Neural progenitor cell (in vitro differentiated cells): ENCODE results near the gene MAFF. TPM values are rescaled to one million over a fixed set of nuclear protein-coding genes. Genes with fewer than 3 reads are reported as not detected.

Experiments used
- DNase-seq: peaks from one replicate; pipeline ENCODE4 v3.0.0-alpha.2; 2016; ENCODE audit warnings: low spot score
- H2AFZ ChIP-seq: fragments of 200-600 bp; sonication (generic); replicated peaks from 2 replicates; pipeline ENCODE4 v1.6.1; 2016; ENCODE audit warnings: antibody characterized with exemption
- H3F3A ChIP-seq: fragments of 200-600 bp; sonication (generic); 2 replicates; pipeline ENCODE4 v1.6.1; 2016; ENCODE audit warnings: antibody characterized with exemption, low read depth
- H3K27ac ChIP-seq: fragments of 200-600 bp; sonication (generic); 2 replicates; pipeline ENCODE4 v1.5.1; 2016; ENCODE audit warnings: mild to moderate bottlenecking
- H3K27me3 ChIP-seq: fragments of 200-600 bp; sonication (generic); 2 replicates; pipeline ENCODE4 v1.6.1; 2016; ENCODE audit warnings: mild to moderate bottlenecking, moderate library complexity
- H3K36me3 ChIP-seq: fragments of 200-600 bp; sonication (generic); 2 replicates; pipeline ENCODE4 v1.5.1; 2016
- H3K4me1 ChIP-seq: fragments of 200-600 bp; sonication (generic); 2 replicates; pipeline ENCODE4 v1.6.1; 2016; ENCODE audit warnings: mixed run types
- H3K4me2 ChIP-seq: fragments of 200-600 bp; sonication (generic); 2 replicates; pipeline ENCODE4 v1.6.1; 2016
- H3K4me3 ChIP-seq: fragments of 200-600 bp; sonication (generic); 2 replicates; pipeline ENCODE4 v1.5.1; 2016
- H3K79me2 ChIP-seq: fragments of 200-600 bp; sonication (generic); 2 replicates; pipeline ENCODE4 v1.6.1; 2016; ENCODE audit warnings: low read depth
- H3K9ac ChIP-seq: fragments of 200-600 bp; sonication (generic); 2 replicates; pipeline ENCODE4 v1.6.1; 2016
- H3K9me3 ChIP-seq: fragments of 200-600 bp; sonication (generic); 2 replicates; pipeline ENCODE4 v1.5.1; 2016; ENCODE audit warnings: low read depth
- H4K20me1 ChIP-seq: fragments of 200-600 bp; sonication (generic); 2 replicates; pipeline ENCODE4 v1.6.1; 2016; ENCODE audit warnings: low read depth
- H3K27ac Mint-ChIP-seq: 3 replicates; pipeline ENCODE4 v1.8.0; 2021; ENCODE audit warnings: mixed read lengths
- H3K27me3 Mint-ChIP-seq: 2 replicates; pipeline ENCODE4 v1.8.0; 2022; ENCODE audit warnings: low read depth, mild to moderate bottlenecking, inconsistent platforms, moderate library complexity, mixed read lengths; ENCODE audit not compliant: insufficient read depth
- H3K36me3 Mint-ChIP-seq: 3 replicates; pipeline ENCODE4 v1.8.0; 2021; ENCODE audit warnings: mixed read lengths
- H3K4me1 Mint-ChIP-seq: 3 replicates; pipeline ENCODE4 v1.8.0; 2021; ENCODE audit warnings: mixed read lengths
- H3K4me3 Mint-ChIP-seq: 3 replicates; pipeline ENCODE4 v1.8.0; 2021; ENCODE audit warnings: mild to moderate bottlenecking, moderate library complexity, mixed read lengths
- H3K9me3 Mint-ChIP-seq: 3 replicates; pipeline ENCODE4 v1.8.0; 2020; ENCODE audit warnings: mixed read lengths
- EZH2 ChIP-seq: fragments of 200-600 bp; sonication (generic); IDR thresholded peaks from 2 replicates; pipeline ENCODE4 v1.6.1; 2017; ENCODE audit warnings: antibody characterized with exemption, mild to moderate bottlenecking, moderate library complexity
- EZH2phosphoT487 ChIP-seq: fragments of 200-600 bp; sonication (generic); IDR thresholded peaks from 2 replicates; pipeline ENCODE4 v1.6.1; 2017; ENCODE audit warnings: antibody characterized with exemption
- total RNA-seq: library from RNA; depleted of rRNA; stranded (reverse); fragments of >200 nt; gene quantifications from 2 replicates; pipeline ENCODE4 v1.2.3, GENCODE V29; 2015; ENCODE audit warnings: low replicate concordance
- TF ChIP-seq, protein P1 (sequence below): fragments of 200-600 bp; sonication (generic); IDR thresholded peaks from 2 replicates; pipeline ENCODE4 v1.5.1; 2017; ENCODE audit warnings: antibody characterized with exemption, mild to moderate bottlenecking

The MAFF gene
- total RNA-seq, 1 donor from 2014 or later, result 0.90 TPM

- peak; percentile 27 for DNase-seq
- peak overlapping the region; percentile 68 for H3K4me3 ChIP-seq
- peaks cover 53% of the 10 kb centered on the region for H3K27me3 ChIP-seq
- peak overlapping the region; percentile 91 for H3K4me3 Mint-ChIP-seq
- H3F3A ChIP-seq, result peaks cover 28% of the 10 kb centered on the region
- H3K4me1 Mint-ChIP-seq, result peaks cover 24% of the 10 kb centered on the region
- H3K9me3 Mint-ChIP-seq, result no peaks in the 10 kb centered on the region
- H3K4me2 ChIP-seq, result peak overlapping the region; percentile 79
- H3K27ac Mint-ChIP-seq, result peak overlapping the region; percentile 76
- H4K20me1 ChIP-seq, result peaks cover 17% of the 10 kb centered on the region
- no peaks in the 10 kb centered on the region for H3K9me3 ChIP-seq
- H3K9ac ChIP-seq, result no peak overlapping the region
- H3K36me3 Mint-ChIP-seq, result no peaks in the 10 kb centered on the region
- H3K4me1 ChIP-seq, result peaks cover 9% of the 10 kb centered on the region
- H3K27ac ChIP-seq, result no peak overlapping the region
- TF ChIP-seq EZH2phosphoT487 (no peak), EZH2 (no peak)
- TF ChIP-seq, protein P1, sequence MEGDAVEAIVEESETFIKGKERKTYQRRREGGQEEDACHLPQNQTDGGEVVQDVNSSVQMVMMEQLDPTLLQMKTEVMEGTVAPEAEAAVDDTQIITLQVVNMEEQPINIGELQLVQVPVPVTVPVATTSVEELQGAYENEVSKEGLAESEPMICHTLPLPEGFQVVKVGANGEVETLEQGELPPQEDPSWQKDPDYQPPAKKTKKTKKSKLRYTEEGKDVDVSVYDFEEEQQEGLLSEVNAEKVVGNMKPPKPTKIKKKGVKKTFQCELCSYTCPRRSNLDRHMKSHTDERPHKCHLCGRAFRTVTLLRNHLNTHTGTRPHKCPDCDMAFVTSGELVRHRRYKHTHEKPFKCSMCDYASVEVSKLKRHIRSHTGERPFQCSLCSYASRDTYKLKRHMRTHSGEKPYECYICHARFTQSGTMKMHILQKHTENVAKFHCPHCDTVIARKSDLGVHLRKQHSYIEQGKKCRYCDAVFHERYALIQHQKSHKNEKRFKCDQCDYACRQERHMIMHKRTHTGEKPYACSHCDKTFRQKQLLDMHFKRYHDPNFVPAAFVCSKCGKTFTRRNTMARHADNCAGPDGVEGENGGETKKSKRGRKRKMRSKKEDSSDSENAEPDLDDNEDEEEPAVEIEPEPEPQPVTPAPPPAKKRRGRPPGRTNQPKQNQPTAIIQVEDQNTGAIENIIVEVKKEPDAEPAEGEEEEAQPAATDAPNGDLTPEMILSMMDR, result no peak
- H3K27me3 Mint-ChIP-seq, result peaks cover 2% of the 10 kb centered on the region
- no peaks in the 10 kb centered on the region for H3K36me3 ChIP-seq
- H3K79me2 ChIP-seq, result no peaks in the 10 kb centered on the region
- H2AFZ ChIP-seq, result peak overlapping the region; percentile 46
These were observed 453 bp upstream of the MAFF start for GRCh38 chr22:38201371-38201710.

DNA sequence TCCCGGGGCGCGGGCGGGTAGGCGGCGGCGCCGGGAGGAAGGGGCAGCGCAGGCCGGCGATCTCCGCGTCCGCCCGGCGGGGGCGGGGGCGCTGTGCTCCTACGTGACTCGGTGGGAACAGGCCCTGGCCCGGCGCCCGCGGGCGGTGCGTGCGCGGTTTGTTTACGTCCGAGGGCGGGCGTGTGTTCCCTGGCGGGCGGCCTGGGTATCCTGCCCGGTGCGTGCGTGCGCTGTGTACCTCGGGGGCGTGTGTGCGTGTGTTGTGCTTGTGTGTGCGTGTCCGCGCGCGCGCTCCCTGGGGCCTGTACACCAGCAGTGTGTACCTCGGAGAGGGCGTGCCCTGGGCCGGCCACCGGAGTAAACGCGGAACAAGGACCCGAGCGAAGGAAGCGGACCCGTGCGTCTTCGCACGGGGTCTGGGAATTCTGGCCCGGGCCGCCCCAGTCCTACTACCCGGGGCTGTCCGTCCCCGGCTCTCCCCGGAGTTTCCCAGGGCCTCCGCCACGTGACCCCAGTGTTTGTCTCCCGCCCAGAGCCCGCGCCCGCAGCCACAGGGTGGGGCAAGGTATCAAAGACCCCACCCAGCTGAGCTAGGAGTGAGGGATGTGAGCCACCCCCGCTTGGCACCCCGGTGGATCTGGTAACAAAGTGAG lies 769 bp downstream of the MAFF start:
- H3K27ac ChIP-seq, result no peak overlapping the region
- H3K4me3 ChIP-seq, result peak overlapping the region; percentile 68
- no peaks in the 10 kb centered on the region for H3K79me2 ChIP-seq
- peaks cover 17% of the 10 kb centered on the region for H4K20me1 ChIP-seq
- DNase-seq, result peak; percentile 81
- H3K4me3 Mint-ChIP-seq, result peak overlapping the region; percentile 89
- H3K27me3 Mint-ChIP-seq, result peaks cover 2% of the 10 kb centered on the region
- no peaks in the 10 kb centered on the region for H3K36me3 ChIP-seq
- peak overlapping the region; percentile 62 for H3K9ac ChIP-seq
- H3F3A ChIP-seq, result peaks cover 28% of the 10 kb centered on the region
- no peaks in the 10 kb centered on the region for H3K9me3 ChIP-seq
- H2AFZ ChIP-seq, result peak overlapping the region; percentile 88
- H3K4me2 ChIP-seq, result peak overlapping the region; percentile 87
- H3K36me3 Mint-ChIP-seq, result no peaks in the 10 kb centered on the region
- TF ChIP-seq EZH2 (peak; percentile 54), EZH2phosphoT487 (no peak)
- TF ChIP-seq, protein P1, result peak; percentile 15
- H3K4me1 Mint-ChIP-seq, result peaks cover 24% of the 10 kb centered on the region
- no peaks in the 10 kb centered on the region for H3K9me3 Mint-ChIP-seq
- H3K27ac Mint-ChIP-seq, result no peak overlapping the region
- H3K4me1 ChIP-seq, result peaks cover 9% of the 10 kb centered on the region
- peaks cover 53% of the 10 kb centered on the region for H3K27me3 ChIP-seq

DNA sequence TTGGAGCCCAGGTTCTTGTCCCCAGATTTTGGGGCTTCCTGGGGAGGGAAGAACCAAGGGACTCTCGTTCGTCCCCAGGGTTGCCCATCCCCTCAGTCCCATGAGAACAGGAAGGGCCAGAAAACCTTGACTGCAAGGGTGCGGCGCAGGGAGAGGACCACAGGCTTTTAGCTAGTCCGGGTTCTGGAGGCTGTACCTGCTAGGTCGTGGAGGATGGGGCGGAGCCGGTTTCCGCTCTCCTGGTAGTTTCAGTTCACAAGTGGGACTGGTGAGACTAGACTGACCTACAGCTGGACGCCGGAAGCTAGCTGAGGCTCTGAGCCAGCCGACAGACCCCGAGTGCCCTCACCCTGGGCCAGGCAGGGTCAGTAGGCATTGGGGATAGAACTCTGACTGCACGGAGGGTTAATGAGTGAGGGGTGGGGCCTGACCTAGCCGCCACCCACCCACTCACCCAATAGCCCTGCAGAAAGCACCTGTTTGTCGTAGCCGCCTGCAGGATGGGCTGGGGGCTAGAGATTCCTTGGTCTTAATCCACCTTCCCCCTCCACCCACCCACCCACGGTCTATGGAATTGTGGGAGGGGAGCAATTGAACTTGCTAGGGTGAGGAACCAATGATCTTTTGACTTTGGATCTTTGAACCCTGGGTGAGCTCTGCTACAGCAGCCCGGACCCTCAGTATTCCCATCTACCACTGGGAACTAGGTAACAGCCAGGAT lies 1.5 kb downstream of the MAFF start:
- Histone ChIP-seq H3K27me3 (peaks cover 53% of the 10 kb centered on the region), H3K36me3 (no peaks in the 10 kb centered on the region), H3K27ac (no peak overlapping the region), H4K20me1 (peaks cover 17% of the 10 kb centered on the region), H3K79me2 (no peaks in the 10 kb centered on the region), H2AFZ (peak overlapping the region; percentile 88), H3F3A (peaks cover 28% of the 10 kb centered on the region), H3K4me1 (peaks cover 9% of the 10 kb centered on the region), H3K9me3 (no peaks in the 10 kb centered on the region), H3K4me2 (peak overlapping the region; percentile 87), H3K9ac (no peak overlapping the region), H3K4me3 (peak overlapping the region; percentile 68)
- Mint-ChIP-seq H3K4me3 (peak overlapping the region; percentile 89), H3K9me3 (no peaks in the 10 kb centered on the region), H3K36me3 (no peaks in the 10 kb centered on the region), H3K27me3 (peaks cover 2% of the 10 kb centered on the region), H3K27ac (no peak overlapping the region), H3K4me1 (peaks cover 24% of the 10 kb centered on the region)
- TF ChIP-seq, protein P1, result no peak
- no peak for TF ChIP-seq EZH2
- peak; percentile 53 for TF ChIP-seq EZH2phosphoT487
- DNase-seq, result peak; percentile 56
